ENCODE results near the gene RNF115. TPM values are rescaled to one million over a fixed set of nuclear protein-coding genes. Genes with fewer than 3 reads are reported as not detected.
"Not testable (repeated sequence)": the region's sequence is repeated elsewhere in the genome, so short reads cannot be mapped to it uniquely, and the experiment has no call there.

Gene RNF115
- total RNA-seq, 4 donors from 2014 or later, result 7.1 to 22.3 (median 12.2) TPM

GRCh38 chr1:145778146-145778540, 45.8 kb downstream of the RNF115 start:
- H3K36me3 ChIP-seq, result peaks cover 7% of the 10 kb centered on the region
- H3K4me3 ChIP-seq, result no peak overlapping the region
- H3K27me3 ChIP-seq, result no peaks in the 10 kb centered on the region
- H3K4me1 ChIP-seq, result no peaks in the 10 kb centered on the region
- no peak overlapping the region for H3K27ac ChIP-seq
- no peak for TF ChIP-seq EP300 (IDR thresholded peaks at IDR 0.05)
- no peak for TF ChIP-seq POLR2A (IDR thresholded peaks at IDR 0.05)
- no peak for TF ChIP-seq POLR2AphosphoS5 (IDR thresholded peaks at IDR 0.05)
- TF ChIP-seq CTCF (IDR thresholded peaks at IDR 0.05), result no peak
- 95% methylated on average over 1 of the region's 1 CpG for WGBS
- no peak for DNase-seq (ENCODE audit: low spot score in 2 of 2)
- H3K9me3 ChIP-seq, result no peaks in the 10 kb centered on the region

GRCh38 chr1:145777357-145778145, 46.3 kb downstream of the RNF115 start:
- Histone ChIP-seq H3K27ac (no peak overlapping the region), H3K36me3 (peaks cover 7% of the 10 kb centered on the region), H3K4me3 (no peak overlapping the region), H3K9me3 (no peaks in the 10 kb centered on the region), H3K4me1 (no peaks in the 10 kb centered on the region), H3K27me3 (no peaks in the 10 kb centered on the region)
- TF ChIP-seq CTCF (IDR thresholded peaks at IDR 0.05), result no peak
- TF ChIP-seq POLR2AphosphoS5 (IDR thresholded peaks at IDR 0.05), result no peak
- TF ChIP-seq POLR2A (IDR thresholded peaks at IDR 0.05), result no peak
- no peak for TF ChIP-seq EP300 (IDR thresholded peaks at IDR 0.05)
- DNase-seq (ENCODE audit: low spot score in 2 of 2), result no peak
- WGBS, result 59% methylated on average over 1 of the region's 1 CpG

GRCh38 chr1:145773423-145773822, 50.5 kb downstream of the RNF115 start:
- TF ChIP-seq POLR2AphosphoS5 (IDR thresholded peaks at IDR 0.05), result no peak
- no peak for TF ChIP-seq EP300 (IDR thresholded peaks at IDR 0.05)
- no peak overlapping the region for H3K27ac ChIP-seq
- H3K4me1 ChIP-seq, result no peaks in the 10 kb centered on the region
- no peaks in the 10 kb centered on the region for H3K27me3 ChIP-seq
- 91% methylated on average over 1 of the region's 1 CpG for WGBS
- H3K4me3 ChIP-seq, result no peak overlapping the region
- H3K36me3 ChIP-seq, result peaks cover 28% of the 10 kb centered on the region
- H3K9me3 ChIP-seq, result no peaks in the 10 kb centered on the region
- DNase-seq (ENCODE audit: low spot score in 2 of 2), result no peak

GRCh38 chr1:145771056-145771455, 52.8 kb downstream of the RNF115 start:
- no peaks in the 10 kb centered on the region for H3K27me3 ChIP-seq
- H3K27ac ChIP-seq, result no peak overlapping the region
- DNase-seq (ENCODE audit: low spot score in 2 of 2), result no peak
- no peak overlapping the region for H3K4me3 ChIP-seq
- WGBS, result 96% methylated on average over 1 of the region's 1 CpG
- H3K9me3 ChIP-seq, result no peaks in the 10 kb centered on the region
- no peaks in the 10 kb centered on the region for H3K4me1 ChIP-seq
- H3K36me3 ChIP-seq, result peaks cover 39% of the 10 kb centered on the region
- TF ChIP-seq POLR2AphosphoS5 (IDR thresholded peaks at IDR 0.05), result no peak
- TF ChIP-seq EP300 (IDR thresholded peaks at IDR 0.05), result no peak
- no peak for TF ChIP-seq POLR2A (IDR thresholded peaks at IDR 0.05)
- no peak for TF ChIP-seq CTCF (IDR thresholded peaks at IDR 0.05)

GRCh38 chr1:145768004-145768403, 55.9 kb downstream of the RNF115 start:
- DNase-seq (ENCODE audit: low spot score in 2 of 2); H3K4me1 ChIP-seq; H3K27ac ChIP-seq; H3K4me3 ChIP-seq; H3K27me3 ChIP-seq; H3K9me3 ChIP-seq: not testable (repeated sequence)
- 94% methylated on average over 10 of the region's 10 CpGs for WGBS
- peaks cover 48% of the 10 kb centered on the region for H3K36me3 ChIP-seq

GRCh38 chr1:145766926-145767325, 57.0 kb downstream of the RNF115 start:
- WGBS, result 100% methylated on average over 4 of the region's 29 CpGs
- not testable (repeated sequence) for H3K27me3 ChIP-seq; H3K27ac ChIP-seq; H3K9me3 ChIP-seq; H3K4me1 ChIP-seq; H3K4me3 ChIP-seq; DNase-seq (ENCODE audit: low spot score in 2 of 2)
- H3K36me3 ChIP-seq, result peaks cover 44% of the 10 kb centered on the region

- H3K27me3 ChIP-seq; DNase-seq (ENCODE audit: low spot score in 2 of 2); H3K4me1 ChIP-seq; H3K9me3 ChIP-seq; H3K4me3 ChIP-seq; H3K27ac ChIP-seq: not testable (repeated sequence)
- 76% methylated on average over 5 of the region's 5 CpGs for WGBS
- peaks cover 39% of the 10 kb centered on the region for H3K36me3 ChIP-seq
Observed at GRCh38 chr1:145765585-145766360, 58.1 kb downstream of the RNF115 start.

GRCh38 chr1:145765127-145765526, 58.8 kb downstream of the RNF115 start:
- WGBS, result 91% methylated on average over 1 of the region's 3 CpGs
- DNase-seq (ENCODE audit: low spot score in 2 of 2); H3K4me1 ChIP-seq; H3K27me3 ChIP-seq; H3K27ac ChIP-seq; H3K4me3 ChIP-seq; H3K9me3 ChIP-seq: not testable (repeated sequence)
- peaks cover 32% of the 10 kb centered on the region for H3K36me3 ChIP-seq

GRCh38 chr1:145764231-145764940, 59.5 kb downstream of the RNF115 start:
- not testable (repeated sequence) for H3K9me3 ChIP-seq; H3K4me3 ChIP-seq; H3K27me3 ChIP-seq; DNase-seq (ENCODE audit: low spot score in 2 of 2); H3K27ac ChIP-seq; H3K4me1 ChIP-seq
- peaks cover 28% of the 10 kb centered on the region for H3K36me3 ChIP-seq
- 98% methylated on average over 9 of the region's 52 CpGs for WGBS
